ENCODE data around the gene JAK3.

DNA sequence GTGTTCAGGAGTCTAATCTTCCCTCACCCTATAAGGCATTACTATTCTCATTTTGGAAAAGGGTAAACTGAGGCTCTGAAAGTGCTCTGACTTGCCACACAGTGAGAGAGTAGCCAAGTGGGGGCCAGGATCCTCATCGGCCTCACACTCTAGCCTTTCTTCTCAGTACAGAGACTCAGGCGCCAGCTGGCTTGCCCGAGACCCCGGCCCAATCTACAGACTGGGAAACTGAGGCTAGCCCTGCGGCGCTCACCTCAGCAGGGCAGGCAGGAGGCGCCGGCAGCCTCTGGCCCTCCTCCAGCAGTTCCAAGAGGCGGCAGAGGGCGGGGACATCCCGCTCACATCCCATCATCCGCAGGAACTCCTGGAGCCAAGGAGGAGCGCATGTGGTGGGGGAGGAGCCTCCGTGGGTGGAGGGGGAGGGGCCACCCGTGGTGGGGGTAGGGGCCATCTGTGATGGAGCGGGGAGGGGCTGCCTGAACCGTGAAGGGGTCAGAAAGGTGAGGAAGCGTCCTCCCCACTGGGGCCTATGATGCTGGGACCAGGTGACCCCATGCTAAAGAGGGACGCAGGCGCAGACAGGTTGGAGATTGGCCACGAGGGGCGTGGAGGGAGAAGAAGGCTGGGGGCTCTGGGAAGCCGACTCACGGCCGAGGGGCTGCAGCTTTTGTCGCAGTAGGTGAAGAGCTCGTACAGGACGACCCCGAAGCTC lies 17.8 kb downstream of the JAK3 start:
- TF ChIP-seq POLR2A (IDR thresholded peaks at IDR 0.05; ENCODE audit: low read depth, low read length): no peak
- TF ChIP-seq POU2F2 (IDR thresholded peaks at IDR 0.05; ENCODE audit: low read depth, low read length): no peak
- no peak for TF ChIP-seq POLR2AphosphoS5 (IDR thresholded peaks at IDR 0.05; ENCODE audit: low read depth, low read length)
- no peak for TF ChIP-seq PAX5 (IDR thresholded peaks at IDR 0.05; ENCODE audit: insufficient read depth, low read length, severe bottlenecking)
- no peak for TF ChIP-seq TAF1 (IDR thresholded peaks at IDR 0.05; ENCODE audit: low read depth, low read length)
- TF ChIP-seq SPI1 (IDR thresholded peaks at IDR 0.05; ENCODE audit: low read depth, low read length): no peak

Data from GM12891 (cell line).